ENCODE measurements around the gene STPG2. TPM values are rescaled to one million over a fixed set of nuclear protein-coding genes. Genes with fewer than 3 reads are reported as not detected.

Gene STPG2
- total RNA-seq, 3 donors from 2014 or later, result 0.48 to 3.8 (median 1.6) TPM

- H3K27ac ChIP-seq, result no peak overlapping the region
- DNase-seq (ENCODE audit: low spot score in 2 of 2), result no peak
- no peak for TF ChIP-seq POLR2A (IDR thresholded peaks at IDR 0.05)
- TF ChIP-seq POLR2AphosphoS5 (IDR thresholded peaks at IDR 0.05), result no peak
- no peak for TF ChIP-seq CTCF (IDR thresholded peaks at IDR 0.05)
- no peaks in the 10 kb centered on the region for H3K36me3 ChIP-seq
- no peaks in the 10 kb centered on the region for H3K9me3 ChIP-seq
- no peaks in the 10 kb centered on the region for H3K4me1 ChIP-seq
- H3K4me3 ChIP-seq, result no peak overlapping the region
- H3K27me3 ChIP-seq, result no peaks in the 10 kb centered on the region
- intact Hi-C loops (cut with DNase I; ENCODE audit: low total_unique reads), result no loop called here
These were observed 395.3 kb downstream of the STPG2 start for GRCh38 chr4:97747945-97748344.

DNA sequence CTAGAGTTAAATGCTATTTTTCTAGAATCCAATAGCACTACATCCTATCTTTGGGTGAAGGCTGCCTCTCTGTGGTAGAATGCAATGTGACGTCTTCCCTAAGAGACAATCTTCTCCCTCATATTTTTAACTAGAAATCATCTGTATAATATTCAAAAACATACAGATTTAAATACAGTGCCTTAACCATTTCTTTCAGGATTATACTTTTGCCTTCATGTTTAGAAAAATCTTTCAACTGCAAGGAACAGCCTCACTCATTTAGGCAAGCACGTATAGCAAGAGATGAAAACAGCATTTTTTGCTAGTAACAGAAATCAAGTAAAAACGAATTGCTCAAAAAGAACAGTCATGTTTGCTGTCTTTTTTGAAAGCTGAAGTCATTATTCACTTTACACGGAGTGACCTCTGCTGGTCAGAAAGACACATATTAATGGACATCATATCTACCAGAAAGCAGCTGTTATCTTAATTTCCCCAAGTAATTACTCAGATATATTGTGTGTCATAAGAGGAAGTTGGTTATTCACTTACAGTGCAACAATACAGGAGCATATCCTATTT, 422.3 kb downstream of the STPG2 start:
- intact Hi-C loops (cut with DNase I; ENCODE audit: low total_unique reads), result no loop called here
- no peaks in the 10 kb centered on the region for H3K4me1 ChIP-seq
- no peak for DNase-seq (ENCODE audit: low spot score in 2 of 2)
- TF ChIP-seq CTCF (IDR thresholded peaks at IDR 0.05) (peak in 1 of 3 donors; percentile 14), POLR2AphosphoS5 (IDR thresholded peaks at IDR 0.05) (no peak), POLR2A (IDR thresholded peaks at IDR 0.05) (no peak)
- H3K4me3 ChIP-seq, result no peak overlapping the region
- H3K36me3 ChIP-seq, result no peaks in the 10 kb centered on the region
- no peak overlapping the region for H3K27ac ChIP-seq
- no peaks in the 10 kb centered on the region for H3K27me3 ChIP-seq
- H3K9me3 ChIP-seq, result no peaks in the 10 kb centered on the region

- intact Hi-C loops (cut with DNase I; ENCODE audit: low total_unique reads), result no loop called here
- H3K27ac ChIP-seq, result no peak overlapping the region
- no peaks in the 10 kb centered on the region for H3K27me3 ChIP-seq
- peaks cover 0 to 13% of the 10 kb centered on the region in 2 donors for H3K9me3 ChIP-seq
- DNase-seq (ENCODE audit: low spot score in 2 of 2), result no peak
- H3K36me3 ChIP-seq, result no peaks in the 10 kb centered on the region
- TF ChIP-seq POLR2A (IDR thresholded peaks at IDR 0.05), result no peak
- TF ChIP-seq POLR2AphosphoS5 (IDR thresholded peaks at IDR 0.05), result no peak
- no peaks in the 10 kb centered on the region for H3K4me1 ChIP-seq
- H3K4me3 ChIP-seq, result no peak overlapping the region
These were observed 452.1 kb downstream of the STPG2 start for GRCh38 chr4:97691111-97691605.

GRCh38 chr4:97670703-97671269, 472.5 kb downstream of the STPG2 start:
- TF ChIP-seq POLR2A (IDR thresholded peaks at IDR 0.05) (no peak), POLR2AphosphoS5 (IDR thresholded peaks at IDR 0.05) (no peak), CTCF (IDR thresholded peaks at IDR 0.05) (no peak)
- Histone ChIP-seq H3K4me1 (no peaks in the 10 kb centered on the region), H3K4me3 (no peak overlapping the region), H3K9me3 (peaks cover under 1 to 3% of the 10 kb centered on the region in 2 donors), H3K27me3 (no peaks in the 10 kb centered on the region), H3K27ac (no peak overlapping the region), H3K36me3 (no peaks in the 10 kb centered on the region)
- intact Hi-C loops (cut with DNase I; ENCODE audit: low total_unique reads), result no loop called here
- DNase-seq (ENCODE audit: low spot score in 2 of 2), result no peak

DNA sequence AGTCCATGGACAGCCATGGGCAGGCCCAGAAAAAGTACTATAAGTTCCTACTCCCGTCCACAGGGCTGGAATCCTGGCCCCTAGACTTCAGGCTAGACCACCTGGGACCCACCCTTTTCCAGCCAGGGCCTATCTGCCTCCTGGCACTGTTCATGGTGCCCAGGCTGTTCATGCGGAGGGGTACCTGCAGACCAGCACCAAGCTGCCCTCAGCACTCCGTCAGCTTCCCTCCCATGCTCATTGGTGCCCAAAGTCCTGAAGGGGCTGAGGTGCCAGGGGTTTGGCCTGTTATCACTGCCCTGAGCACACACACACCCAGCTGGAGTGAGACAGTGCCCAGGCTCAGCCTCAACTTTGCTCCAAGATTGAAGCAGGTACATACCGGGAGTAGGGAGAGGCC, 477.7 kb downstream of the STPG2 start:
- Histone ChIP-seq H3K4me1 (no peaks in the 10 kb centered on the region), H3K36me3 (no peaks in the 10 kb centered on the region), H3K27me3 (no peaks in the 10 kb centered on the region), H3K9me3 (peaks cover 12 to 16% of the 10 kb centered on the region in 2 donors), H3K4me3 (no peak overlapping the region), H3K27ac (no peak overlapping the region)
- DNase-seq (ENCODE audit: low spot score in 2 of 2), result no peak
- no peak for TF ChIP-seq POLR2A (IDR thresholded peaks at IDR 0.05)
- no peak for TF ChIP-seq CTCF (IDR thresholded peaks at IDR 0.05)
- TF ChIP-seq POLR2AphosphoS5 (IDR thresholded peaks at IDR 0.05), result no peak
- intact Hi-C loops (cut with DNase I; ENCODE audit: low total_unique reads), result no loop called here
